HT-29 (cell line): ENCODE data around the gene SPECC1. TPM values are rescaled to one million over a fixed set of nuclear protein-coding genes. Genes with fewer than 3 reads are reported as not detected.
"Not testable (repeated sequence)": the region's sequence is repeated elsewhere in the genome, so short reads cannot be mapped to it uniquely, and the experiment has no call there.

ENCODE experiments used
- DNase-seq: peaks from one replicate; pipeline ENCODE4 v3.0.0-alpha.2; 2015; ENCODE audit warnings: low spot score
- total RNA-seq: library from RNA; depleted of rRNA; stranded (reverse); fragments of >200 nt; shearing (Covaris generic); gene quantifications from 2 replicates; pipeline ENCODE4 v1.2.3, GENCODE V29; 2014

The SPECC1 gene
- total RNA-seq, 1 experiment from 2014 or later: 10.2 TPM

DNA sequence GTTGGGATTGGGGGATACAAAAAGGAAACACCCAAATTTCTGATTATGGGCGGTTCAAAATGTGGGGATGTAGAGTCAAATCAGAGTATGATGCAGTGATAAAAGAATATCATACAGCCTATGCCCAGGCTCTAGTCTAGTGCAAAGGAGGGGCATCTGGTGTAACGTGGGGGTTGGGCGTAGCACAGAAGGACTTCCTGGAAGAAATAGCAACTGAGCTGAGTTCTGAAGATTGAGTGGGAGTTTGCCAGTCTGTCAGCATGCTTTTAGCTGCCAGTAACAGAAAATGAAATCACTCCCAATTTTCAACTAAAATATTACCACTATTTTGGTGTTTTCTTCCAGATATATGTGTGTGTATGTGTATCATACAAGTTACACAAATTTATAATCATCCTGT lies 196.9 kb downstream of the SPECC1 start:
- DNase-seq: no peak

DNA sequence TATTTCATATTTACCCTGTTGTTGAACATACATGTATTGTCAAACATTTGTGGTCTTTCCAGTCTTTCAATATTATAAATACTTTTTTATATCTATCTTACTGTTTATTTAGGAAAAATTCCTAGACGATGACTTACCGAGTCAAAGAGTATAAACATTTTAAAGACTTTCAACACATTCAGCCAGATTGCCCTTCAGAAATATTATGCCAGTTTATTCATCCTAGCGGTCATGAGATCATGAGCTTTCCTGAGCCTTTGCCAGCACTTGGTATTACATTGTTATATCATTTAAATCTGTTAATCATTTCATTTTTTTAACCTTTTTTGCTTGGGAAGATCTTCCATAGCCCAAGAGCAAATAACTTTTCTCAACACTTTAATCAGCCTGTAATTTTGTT lies 197.4 kb downstream of the SPECC1 start:
- no peak for DNase-seq

DNA sequence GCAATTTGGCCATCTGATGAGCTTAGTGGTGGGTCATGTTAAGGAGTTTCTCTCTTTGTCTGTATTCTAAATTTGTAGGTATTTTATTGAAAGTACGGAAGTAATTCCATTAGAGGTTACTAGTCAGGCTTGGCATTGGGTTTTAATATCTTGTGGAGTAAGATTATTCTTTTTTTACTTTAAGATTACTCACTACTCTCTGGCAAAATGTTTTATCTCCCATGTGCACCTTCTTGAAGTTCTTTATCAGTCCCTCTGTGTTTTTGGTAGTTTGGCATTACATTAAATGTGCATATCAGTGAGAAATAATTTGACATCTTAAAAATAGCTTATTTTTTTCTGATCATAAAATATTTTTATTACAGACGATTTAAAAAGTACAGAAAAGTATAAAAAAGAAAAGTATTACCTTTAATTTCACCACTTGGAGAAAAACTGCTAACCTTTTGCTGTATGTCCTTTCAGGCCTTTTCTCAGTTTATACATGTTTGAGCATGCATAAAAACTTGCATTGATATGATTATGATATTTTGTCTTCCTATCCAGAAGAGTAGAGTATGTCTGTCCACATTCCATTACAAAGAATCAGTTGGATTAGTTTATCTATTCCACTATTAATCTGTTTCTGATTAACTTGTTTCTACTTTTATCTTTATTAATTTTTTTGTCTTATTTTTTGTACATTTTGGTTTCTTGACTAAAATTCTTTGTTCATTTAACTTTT lies 198.3 kb downstream of the SPECC1 start:
- no peak for DNase-seq

DNA sequence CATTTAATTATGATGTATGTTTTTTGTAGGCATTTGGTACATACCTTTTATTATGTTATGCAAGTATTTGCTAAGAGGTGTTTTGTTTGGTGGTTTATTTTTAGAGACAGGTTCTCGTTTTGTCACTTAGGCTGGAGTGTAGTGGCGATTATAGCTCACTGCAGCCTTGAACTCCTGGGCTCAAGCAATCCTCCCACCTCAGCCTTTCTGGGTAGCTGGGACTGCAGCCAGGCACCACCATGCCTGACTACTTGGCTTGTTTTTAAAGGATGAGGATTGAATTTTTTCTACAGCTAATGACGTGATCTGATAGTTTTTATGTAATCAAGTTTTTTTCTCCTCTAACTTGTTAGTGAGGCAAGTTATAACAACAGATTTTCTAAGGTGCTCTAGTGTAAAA lies 199.6 kb downstream of the SPECC1 start:
- no peak for DNase-seq

DNA sequence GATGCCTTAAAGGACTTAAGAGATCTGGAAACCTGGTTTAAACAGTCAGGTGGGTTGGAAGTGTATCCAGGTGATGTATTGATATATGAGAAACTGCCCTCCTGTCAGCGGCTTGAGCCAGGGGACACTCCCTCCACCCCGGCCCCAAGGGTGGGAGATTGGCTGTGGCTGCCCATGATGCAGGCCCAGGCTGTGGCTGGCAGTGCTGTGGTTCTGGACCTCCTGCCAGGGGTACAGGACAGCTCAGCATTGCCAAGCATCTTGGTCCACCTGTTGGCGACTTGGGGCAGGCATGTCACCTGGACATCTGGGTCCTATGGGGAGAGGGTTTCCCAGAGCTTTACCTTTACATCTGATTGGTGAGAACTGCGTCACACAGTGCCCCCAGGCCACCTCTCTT lies 201.0 kb downstream of the SPECC1 start:
- DNase-seq: no peak

DNA sequence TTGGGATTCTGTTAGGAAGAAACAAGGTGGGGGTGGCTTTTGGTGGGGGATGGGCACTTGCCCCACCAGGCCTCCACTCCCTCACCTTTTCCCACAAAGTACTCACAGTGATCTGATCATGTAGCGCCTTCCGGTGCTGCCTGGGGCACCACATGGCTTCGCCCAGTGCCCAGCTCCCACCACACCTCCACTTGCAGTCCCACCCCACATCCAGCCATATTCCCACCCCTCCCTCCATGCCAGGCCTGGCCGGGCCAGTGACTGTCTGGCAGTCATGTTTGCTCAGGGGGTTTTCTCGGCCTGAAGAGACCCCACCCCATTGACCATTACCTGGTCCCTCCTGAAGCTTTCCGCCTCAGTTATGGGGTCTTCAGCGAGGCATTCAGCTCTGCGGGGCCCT lies 201.5 kb downstream of the SPECC1 start:
- DNase-seq: no peak

DNA sequence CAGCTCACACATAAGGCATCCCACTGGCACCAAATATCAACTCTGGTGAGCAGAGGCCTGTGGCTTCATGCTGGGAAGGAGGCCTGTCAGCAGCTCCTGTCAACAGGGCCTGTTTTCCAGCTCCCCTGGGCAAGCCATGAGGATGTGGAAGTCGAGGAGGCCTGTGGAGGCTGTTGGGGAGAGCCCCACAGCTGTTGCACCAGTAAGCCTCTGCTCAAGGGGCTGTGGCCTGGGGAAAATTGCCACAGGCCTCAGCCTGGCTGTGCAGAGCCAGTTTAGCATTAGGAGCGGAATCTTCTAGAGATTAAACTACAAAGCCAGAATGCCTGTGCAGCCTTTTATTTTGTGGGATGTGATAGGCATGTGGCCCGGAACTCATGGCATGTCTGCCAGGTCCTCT lies 202.1 kb downstream of the SPECC1 start:
- DNase-seq: no peak

DNA sequence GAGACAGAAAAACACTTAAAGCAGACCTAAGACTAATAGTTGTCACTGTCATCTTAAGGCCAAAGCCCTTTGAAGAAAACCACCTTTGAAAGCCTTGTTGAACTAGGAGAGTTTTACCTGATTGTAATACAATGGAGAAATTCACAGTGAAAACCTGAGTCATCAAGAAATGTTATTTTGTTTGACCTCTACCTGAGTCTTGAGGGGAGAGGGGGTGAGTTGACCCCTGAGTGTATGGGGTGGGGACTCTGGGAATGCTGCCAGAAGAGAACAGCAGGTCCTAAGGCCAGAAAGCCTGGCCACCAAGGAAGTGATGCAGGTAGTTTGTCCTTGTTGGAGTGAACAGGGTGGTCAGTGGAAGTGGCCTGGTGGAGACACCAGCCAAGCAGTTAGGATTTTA lies 204.3 kb downstream of the SPECC1 start:
- no peak for DNase-seq

DNA sequence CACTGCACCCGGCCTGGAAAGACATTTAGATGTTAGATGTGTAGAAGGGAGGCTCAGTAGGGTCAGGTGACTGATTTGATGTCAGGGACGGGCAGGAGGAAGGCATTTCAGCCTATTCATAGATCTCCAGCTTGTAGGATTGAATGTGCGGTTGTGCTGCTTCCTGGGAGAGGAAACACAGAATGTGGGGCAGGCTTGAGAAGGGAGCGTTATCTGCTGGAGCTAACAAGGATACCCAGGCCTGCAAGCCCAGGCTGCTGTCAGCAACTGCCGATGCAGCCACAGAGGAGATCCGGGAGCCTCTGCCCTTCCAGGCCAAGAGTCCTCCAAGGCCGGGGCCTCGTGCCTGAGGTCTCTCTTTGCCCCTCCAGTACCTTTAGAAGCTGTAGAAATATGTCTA lies 205.6 kb downstream of the SPECC1 start:
- DNase-seq: no peak

DNA sequence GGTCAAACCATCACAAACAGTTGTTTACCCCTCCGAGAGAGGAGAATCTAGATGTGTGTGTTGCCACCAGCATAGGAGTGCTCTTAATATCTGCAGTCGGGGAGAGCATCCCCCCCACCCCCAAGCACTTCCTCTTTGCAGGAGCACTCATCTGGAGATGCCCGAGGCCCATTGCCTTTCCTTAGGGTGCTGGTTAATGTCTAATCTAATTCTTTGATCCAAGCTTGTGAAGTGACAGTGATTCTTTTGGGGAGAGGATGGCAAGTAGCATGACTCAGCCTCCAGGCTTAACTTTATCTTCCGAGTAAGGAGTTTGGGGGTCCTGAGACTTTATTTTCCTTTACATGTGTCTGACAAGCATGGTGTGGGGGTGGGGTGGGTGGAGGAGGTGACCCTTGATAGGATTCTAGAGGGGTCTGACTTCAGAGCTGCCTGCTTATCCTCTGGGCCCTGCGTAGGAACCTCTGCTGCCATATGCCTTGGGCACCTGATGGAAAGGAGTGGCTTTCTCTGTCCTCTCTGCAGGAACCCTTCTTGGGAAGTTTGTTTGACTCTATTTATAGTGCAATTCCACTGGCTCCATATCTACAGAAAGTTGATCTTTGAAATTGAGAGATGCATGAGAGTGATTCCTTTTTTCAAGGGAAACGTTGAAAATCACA lies 207.1 kb downstream of the SPECC1 start:
- no peak for DNase-seq

DNA sequence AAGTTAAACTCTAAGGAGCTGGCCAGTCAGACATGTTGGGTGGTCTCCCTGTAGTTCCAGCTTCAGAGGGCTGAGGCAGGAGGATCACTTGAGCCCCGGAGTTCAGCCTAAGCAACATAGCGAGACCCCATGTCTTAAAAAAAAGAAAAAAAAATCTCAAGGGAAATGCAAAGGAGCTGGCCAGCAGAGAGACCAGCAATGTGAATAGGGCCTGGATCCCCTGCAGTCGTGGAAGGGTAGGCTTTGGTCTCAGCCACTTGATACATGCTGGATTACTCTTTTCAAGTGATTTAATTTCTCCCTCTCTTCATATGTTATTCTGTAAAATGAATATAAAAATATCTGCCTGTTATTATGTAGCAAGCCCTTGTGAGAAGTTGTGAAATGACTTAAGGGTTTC lies 207.7 kb downstream of the SPECC1 start:
- DNase-seq: no peak

DNA sequence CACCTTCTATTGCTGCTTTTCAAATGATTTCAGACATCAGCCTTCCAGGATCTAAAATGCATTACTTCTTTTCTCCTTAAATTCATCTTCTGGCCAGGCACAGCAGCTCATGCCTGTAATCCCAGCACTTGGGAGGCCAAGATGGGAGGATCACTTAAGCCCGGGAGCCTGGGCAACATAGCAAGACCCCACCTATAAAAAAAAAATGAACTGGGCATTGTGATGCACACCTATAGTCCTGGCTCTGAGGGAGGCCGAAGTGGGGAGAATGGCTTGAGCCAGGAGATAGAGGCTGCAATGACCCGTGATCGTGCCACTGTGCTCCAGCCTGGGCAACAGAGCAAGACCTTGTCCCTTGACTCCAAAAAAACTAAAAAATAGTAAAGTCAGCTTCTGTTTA lies 208.5 kb downstream of the SPECC1 start:
- no peak for DNase-seq

DNA sequence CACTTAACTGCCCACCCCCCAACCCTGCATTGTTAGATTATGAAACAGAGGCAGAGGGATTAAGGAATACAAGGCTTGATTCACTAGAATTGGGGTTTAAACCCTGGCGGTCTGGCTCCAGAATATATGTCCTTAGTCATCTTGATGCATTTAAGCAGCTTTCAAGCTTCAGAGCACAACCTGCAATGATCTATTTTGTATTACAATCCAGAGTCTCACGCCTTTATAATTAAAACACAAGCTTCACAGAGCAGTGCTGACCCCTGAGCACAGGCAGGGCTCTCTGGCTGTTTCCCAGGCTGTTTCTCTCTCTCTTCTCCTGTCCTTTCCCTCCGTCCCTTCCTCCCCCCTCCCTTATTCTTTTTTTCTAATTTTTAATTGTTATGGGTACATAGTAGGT lies 209.1 kb downstream of the SPECC1 start:
- no peak for DNase-seq

DNA sequence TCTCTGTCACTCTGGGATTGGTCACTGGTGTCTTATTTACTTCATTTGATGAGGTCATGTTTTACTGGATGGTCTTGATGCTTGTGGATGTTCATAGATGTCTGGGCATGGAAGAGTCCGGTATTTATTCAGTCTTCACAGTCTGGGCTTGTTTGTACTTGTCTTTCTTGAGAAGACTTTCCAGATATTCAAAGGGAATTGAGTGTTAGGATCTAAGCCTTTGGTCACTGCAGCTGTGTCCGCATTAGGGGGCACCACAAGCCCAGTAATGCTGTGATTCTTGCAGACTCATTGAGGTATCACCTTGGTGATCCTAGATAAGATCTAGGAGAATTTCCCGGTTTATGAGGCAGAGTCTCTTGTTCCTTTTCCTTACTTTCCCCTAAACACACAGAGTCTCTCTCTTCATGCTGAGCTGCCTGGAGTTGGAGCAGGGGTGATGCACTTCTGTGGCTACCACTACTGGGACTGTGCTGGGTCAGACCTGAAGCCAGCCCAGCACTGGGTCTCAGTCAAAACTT lies 214.7 kb downstream of the SPECC1 start:
- no peak for DNase-seq

DNA sequence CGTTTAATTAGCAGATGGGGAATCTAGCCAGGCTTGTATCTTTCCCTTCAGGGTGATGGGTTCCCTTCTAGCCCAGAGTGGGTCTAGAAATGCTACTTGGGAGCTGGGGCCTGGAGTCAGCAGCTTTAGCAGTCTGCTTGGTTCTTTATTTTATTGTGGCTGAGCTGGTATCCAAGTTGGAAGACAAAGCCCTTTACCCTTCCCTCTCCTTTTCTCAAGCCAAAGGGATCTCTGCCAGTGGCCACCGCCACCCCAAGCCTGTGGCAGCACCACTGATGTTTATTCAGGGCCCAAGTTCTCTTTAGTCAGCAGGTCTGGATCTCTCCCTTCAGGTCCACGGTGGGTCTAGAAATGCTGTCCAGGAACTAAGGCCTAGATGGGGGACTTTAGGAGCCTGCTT lies 215.2 kb downstream of the SPECC1 start:
- no peak for DNase-seq

DNA sequence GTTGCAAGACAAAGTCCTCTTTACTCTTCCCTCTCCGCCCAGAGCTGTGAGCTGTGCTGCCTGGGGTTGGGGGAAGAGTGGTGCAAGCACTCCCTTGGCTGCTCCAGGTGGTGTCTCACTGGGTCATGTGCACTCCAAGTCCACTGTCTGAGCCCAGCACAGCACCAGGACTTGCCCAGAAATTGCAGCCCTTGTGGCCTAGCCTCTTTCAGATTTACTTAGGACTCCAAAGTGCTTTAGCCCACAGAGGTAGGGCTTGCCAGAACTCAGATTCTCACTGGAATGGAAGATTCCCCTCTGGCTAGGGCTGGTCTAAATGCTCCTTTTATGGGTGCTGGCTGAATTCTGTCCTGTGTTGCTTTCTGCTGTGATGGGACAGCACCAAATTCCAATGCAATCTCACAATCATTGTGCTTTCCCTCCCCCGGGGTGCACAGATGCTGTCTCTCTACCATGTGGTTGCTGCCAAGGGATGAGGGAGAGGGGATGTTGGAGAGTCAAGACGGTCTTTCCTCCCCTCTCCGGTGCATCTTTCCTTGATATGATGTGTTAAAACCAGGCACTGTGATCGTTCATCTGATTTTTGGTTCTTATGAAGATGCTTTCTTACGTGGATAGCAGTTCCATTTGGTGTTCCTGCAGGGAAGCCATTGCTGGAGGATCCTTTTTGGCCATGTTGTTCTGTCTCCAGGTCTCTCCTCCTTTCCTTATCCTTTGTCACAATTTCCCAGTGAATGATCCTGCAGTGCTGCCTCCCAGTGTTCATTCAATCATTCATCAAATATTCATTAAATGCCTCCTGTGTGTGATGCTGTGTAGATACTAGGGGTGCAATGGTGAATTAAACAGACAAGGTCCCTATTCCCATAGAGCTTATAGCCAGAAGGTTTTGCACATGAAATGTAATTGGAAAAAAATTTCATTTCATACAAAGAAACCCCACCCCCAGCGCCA lies 216.3 kb downstream of the SPECC1 start:
- no peak for DNase-seq

DNA sequence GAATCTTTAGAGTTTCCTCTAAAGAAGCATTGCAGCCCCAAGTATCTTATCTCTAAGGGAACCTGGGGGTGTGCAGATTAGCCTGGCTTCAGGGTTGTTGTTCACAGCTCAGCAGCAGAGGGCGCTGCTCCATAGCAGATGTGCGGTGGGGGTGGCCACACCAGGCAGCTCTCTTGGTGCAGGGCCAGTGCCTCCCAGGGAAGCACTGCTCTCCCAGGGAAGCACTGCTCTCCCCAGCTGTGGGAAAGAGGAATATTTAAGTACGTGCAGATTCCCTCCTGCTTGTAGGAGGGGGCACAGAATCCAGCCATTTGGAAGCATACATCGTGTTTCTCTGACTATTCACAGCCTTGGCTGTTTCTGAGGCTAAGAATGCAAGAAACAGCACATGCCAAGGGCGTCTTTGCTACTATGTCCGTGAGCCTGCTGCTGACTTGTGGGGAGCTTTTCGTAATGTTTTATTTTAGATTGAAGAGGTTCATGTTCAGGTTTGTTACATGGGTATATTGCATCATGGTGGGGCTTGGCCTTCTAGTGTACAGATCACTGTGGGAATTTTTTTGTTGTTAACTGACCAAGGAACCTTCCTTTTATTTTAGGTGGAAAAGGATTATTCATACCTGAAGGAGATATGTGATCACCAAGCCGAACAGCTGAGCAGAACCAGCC lies 217.8 kb downstream of the SPECC1 start:
- DNase-seq: peak; percentile 68

DNA sequence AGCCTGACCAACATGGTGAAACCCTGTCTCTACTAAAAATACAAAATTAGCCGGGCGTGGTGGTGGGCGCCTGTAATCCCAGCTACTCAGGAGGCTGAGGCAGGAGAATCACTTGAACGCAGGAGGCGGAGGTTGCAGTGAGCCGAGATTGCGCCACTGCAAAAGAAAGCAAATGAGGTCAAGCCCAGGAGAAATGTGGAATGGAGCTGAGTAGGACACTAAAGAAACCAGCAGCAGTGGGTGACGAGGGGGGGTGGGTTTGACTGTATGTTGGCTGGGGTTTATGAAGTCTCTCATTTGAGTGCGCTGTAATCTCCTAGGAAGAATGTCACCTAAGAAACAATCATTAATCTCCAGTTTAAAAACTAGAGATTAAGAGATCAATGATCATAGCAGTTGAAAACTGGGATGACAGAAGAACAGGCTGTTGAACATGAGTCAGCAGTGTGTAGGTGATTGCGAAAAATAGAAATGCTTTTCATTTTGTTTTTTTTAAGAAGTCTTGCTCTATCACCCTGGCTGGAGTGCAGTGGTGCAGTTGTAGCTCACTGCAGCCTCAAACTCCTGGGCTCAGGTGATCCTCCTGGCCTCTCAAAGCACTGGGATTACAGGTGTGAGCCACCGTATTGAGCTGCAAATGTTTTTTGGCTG lies 218.7 kb downstream of the SPECC1 start:
- not testable (repeated sequence) for DNase-seq

DNA sequence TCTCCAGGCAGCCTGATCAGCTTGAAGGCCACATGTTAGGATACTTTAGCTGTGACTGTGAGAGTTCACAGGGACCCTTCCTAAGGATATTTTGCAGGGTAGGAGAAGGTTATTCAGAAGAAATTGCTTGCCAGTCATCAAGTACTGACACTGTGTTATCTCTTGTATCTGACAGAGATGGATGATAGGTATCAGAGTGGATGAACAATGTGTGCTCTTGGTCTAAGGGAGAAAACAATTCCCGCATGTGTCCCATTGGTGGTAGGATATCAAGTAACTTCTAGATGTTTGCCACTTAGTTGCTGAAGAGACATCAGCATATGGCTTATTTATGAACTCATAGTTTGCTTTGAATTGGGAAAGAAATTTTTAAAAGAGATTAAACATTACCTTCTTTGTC lies 219.3 kb downstream of the SPECC1 start:
- no peak for DNase-seq

DNA sequence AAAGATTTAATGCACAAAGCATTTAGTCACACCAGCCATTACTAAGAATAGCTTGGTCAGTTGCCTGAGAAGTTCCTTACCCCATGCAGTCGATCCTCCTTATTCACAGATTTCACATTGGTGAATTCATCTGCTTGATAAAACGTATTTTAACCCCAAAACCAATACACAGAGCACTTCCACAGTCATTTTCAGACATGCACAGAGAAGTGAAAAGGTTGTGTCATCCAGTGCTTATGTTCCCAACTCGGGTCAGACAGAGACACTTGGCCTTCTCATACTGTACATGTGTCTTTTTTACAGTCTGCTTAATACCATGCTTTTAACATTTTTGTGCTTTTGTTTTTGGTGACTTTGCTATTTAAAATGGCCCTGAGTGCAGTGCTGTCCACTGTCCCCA lies 219.7 kb downstream of the SPECC1 start:
- DNase-seq: no peak

DNA sequence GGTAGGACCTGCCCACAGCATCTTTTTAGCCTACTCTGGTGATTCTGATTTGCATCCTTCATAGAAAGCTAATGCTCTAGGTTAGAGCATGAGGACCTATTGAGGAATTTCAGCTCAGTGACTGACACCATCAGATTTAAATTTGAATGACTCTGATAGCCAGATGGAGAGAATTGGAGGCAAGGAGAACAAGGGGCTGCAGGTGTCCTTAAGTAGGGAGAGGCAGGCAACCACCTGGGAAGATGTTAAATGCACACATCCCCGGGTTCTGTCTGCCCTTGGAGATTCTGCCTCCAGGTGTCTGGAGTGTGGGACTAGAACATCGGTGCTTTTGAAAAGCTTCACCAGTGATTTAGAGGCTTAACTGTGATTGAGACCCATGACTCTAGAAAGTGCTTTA lies 221.8 kb downstream of the SPECC1 start:
- no peak for DNase-seq
